NB4 (cell line): ENCODE results near the gene GRM5.

Experiments used
- POLR2A ChIP-seq: IDR thresholded peaks from 2 replicates; pipeline ENCODE4 v1.6.1; 2011; ENCODE audit warnings: mild to moderate bottlenecking; ENCODE audit not compliant: insufficient read length; ENCODE audit errors: extremely low read depth
- TF ChIP-seq, protein P1 (sequence below): IDR thresholded peaks from one replicate; pipeline ENCODE4 v1.5.1; 2012; ENCODE audit warnings: low read depth, low read length

DNA sequence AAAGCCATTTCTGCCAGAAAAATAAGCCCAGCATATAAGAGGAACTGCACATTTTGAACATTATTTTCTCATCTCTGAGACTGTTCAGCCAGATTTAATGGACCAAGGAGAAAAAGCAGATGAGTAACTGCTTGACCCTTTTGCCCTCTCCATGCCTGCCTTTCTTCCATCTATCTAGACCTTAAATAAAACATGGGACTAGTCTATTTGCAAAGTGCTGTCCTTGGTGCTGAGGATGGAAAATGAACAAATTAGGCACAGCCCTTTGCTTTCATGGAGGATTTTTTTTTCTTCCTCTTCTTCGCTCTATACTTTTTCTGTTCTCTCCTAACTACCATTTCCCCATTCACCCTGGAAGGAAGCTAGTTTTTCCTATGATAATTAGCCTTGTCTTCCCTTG, 361.3 kb downstream of the GRM5 start:
- TF ChIP-seq, protein P1, sequence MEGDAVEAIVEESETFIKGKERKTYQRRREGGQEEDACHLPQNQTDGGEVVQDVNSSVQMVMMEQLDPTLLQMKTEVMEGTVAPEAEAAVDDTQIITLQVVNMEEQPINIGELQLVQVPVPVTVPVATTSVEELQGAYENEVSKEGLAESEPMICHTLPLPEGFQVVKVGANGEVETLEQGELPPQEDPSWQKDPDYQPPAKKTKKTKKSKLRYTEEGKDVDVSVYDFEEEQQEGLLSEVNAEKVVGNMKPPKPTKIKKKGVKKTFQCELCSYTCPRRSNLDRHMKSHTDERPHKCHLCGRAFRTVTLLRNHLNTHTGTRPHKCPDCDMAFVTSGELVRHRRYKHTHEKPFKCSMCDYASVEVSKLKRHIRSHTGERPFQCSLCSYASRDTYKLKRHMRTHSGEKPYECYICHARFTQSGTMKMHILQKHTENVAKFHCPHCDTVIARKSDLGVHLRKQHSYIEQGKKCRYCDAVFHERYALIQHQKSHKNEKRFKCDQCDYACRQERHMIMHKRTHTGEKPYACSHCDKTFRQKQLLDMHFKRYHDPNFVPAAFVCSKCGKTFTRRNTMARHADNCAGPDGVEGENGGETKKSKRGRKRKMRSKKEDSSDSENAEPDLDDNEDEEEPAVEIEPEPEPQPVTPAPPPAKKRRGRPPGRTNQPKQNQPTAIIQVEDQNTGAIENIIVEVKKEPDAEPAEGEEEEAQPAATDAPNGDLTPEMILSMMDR, result no peak
- TF ChIP-seq POLR2A, result no peak
